Panc1 (cell line): ENCODE results near the gene SULF2. TPM values are rescaled to one million over a fixed set of nuclear protein-coding genes. Genes with fewer than 3 reads are reported as not detected.

Experiments used
- ATAC-seq: fragments of 200-7000 bp; cut with Tn5 transposase; 2 replicates; pipeline ENCODE4 v1.9.1; 2020; ENCODE audit warnings: mild to moderate bottlenecking, moderate library complexity
- BruUV-seq: library from RNA; stranded (reverse); fragments of 400-500 nt; replicated peaks from 2 replicates; lab custom pipeline; 2021; lab: Mats Ljungman, UMichigan
- CTCF ChIA-PET: fragments of 300-600 bp; sonication (Branson Sonifier 250); formaldehyde crosslinking; loops from one replicate; lab custom pipeline; 2022; ENCODE audit warnings: antibody characterized with exemption; lab: Charles Lee
- POLR2A ChIA-PET: fragments of 300-600 bp; sonication (Branson Sonifier 250); formaldehyde crosslinking; loops from one replicate; lab custom pipeline; 2022; ENCODE audit warnings: antibody characterized with exemption; lab: Charles Lee
- DNase-seq: peaks from one replicate; pipeline ENCODE4 v3.0.0-alpha.2; 2010; ENCODE audit warnings: low read depth, low spot score
- H3K27ac ChIP-seq: 2 replicates; pipeline ENCODE4 v1.5.1; 2011; ENCODE audit warnings: mild to moderate bottlenecking, low read length, inconsistent platforms
- H3K27me3 ChIP-seq: fragments of 200-500 bp; sonication (Bioruptor generic); 2 replicates; pipeline ENCODE4 v1.6.0; 2014; ENCODE audit warnings: low read length, inconsistent platforms; ENCODE audit not compliant: control insufficient read depth, insufficient read depth
- H3K36me3 ChIP-seq: fragments of 200-500 bp; sonication (Bioruptor generic); 2 replicates; pipeline ENCODE4 v1.5.1; 2014; ENCODE audit warnings: inconsistent platforms, mild to moderate bottlenecking, low read length, moderate library complexity; ENCODE audit not compliant: control insufficient read depth, insufficient read depth
- H3K4me1 ChIP-seq: 2 replicates; pipeline ENCODE4 v1.5.1; 2011; ENCODE audit warnings: inconsistent platforms, mild to moderate bottlenecking, low read length, moderate library complexity; ENCODE audit not compliant: control insufficient read depth, insufficient read depth
- H3K4me3 ChIP-seq, 2 experiments: 2 replicates each; pipeline ENCODE4 v1.5.1; 2011 to 2012; ENCODE audit warnings: low read depth in 2 of 2, low read length in 2 of 2, mild to moderate bottlenecking in 2 of 2, inconsistent platforms in 1 of 2, moderate library complexity in 1 of 2
- H3K9me3 ChIP-seq: fragments of 200-500 bp; sonication (Bioruptor generic); 2 replicates; pipeline ENCODE4 v1.5.1; 2014; ENCODE audit warnings: low read depth, mild to moderate bottlenecking, inconsistent platforms, low read length, moderate library complexity; ENCODE audit not compliant: control insufficient read depth, insufficient read depth
- POLR2AphosphoS5 ChIP-seq: IDR thresholded peaks from 2 replicates; pipeline ENCODE4 v1.6.1; 2012; ENCODE audit warnings: mild to moderate bottlenecking, low read depth, low read length, moderate library complexity
- REST ChIP-seq, 2 experiments: IDR thresholded peaks; 2 replicates each; pipeline ENCODE4 v1.6.1; 2011 to 2012; ENCODE audit warnings: low read depth in 2 of 2, control low read depth in 1 of 2, low read length in 1 of 2, mild to moderate bottlenecking in 1 of 2, moderate library complexity in 1 of 2; ENCODE audit not compliant: insufficient read depth in 1 of 2
- SIN3A ChIP-seq: IDR thresholded peaks from 2 replicates; pipeline ENCODE4 v1.6.1; 2012; ENCODE audit warnings: low read depth, mild to moderate bottlenecking, low read length, moderate library complexity, borderline replicate concordance; ENCODE audit not compliant: insufficient read depth
- TCF7L2 ChIP-seq: IDR thresholded peaks from 2 replicates; pipeline ENCODE4 v1.6.1; 2011; ENCODE audit warnings: mild to moderate bottlenecking, low read depth, low read length, inconsistent platforms
- in situ Hi-C: cut with HindIII; loops from 2 replicates; pipeline ENCODE4 v1.10.0; 2016; ENCODE audit warnings: low sequenced_read_pairs, low pct_unique_long_range_greater_than_20kb
- intact Hi-C: fragments of 100-400 bp; cut with micrococcal nuclease; formaldehyde crosslinking; loops from one replicate; pipeline ENCODE4 v1.10.0; 2022; ENCODE audit not compliant: unreplicated experiment
- total RNA-seq: library from RNA; stranded (reverse); gene quantifications from one replicate; pipeline ENCODE4 v1.2.1, GENCODE V29; 2021; ENCODE audit not compliant: unreplicated experiment
- TF ChIP-seq, protein P1 (sequence below): fragments of 450-650 bp; IDR thresholded peaks from 2 replicates; pipeline ENCODE4 v1.5.1; 2017; ENCODE audit warnings: mild to moderate bottlenecking

The SULF2 gene
- total RNA-seq, 1 experiment from 2014 or later, result 1.4 TPM

DNA sequence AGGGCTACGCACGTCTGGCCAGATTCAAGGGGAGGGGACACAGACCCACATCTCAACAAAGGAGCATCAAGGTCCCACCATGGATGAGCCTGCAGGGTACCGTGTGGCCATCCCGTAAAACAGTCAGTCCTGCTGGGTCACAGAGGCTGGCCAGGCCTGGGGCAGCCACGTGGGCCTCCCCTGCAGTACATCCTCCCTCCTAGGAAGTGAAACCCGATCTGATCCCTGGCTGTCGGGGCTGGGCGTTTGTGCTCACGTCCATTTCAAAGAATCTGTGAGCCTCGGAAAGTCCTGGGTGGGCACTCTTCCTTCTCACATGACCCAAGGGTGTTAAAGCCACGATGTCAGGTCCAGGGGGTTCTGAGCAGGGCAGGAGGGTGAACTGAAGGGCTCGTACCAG, 14.3 kb downstream of the SULF2 start:
- DNase-seq (no peak), ATAC-seq (no peak)
- intact Hi-C loops (no loop called here), in situ Hi-C loops (no loop called here)
- Histone ChIP-seq H3K4me3 (no peak overlapping the region), H3K27ac (no peak overlapping the region), H3K4me1 (no peaks in the 10 kb centered on the region), H3K36me3 (no peaks in the 10 kb centered on the region), H3K27me3 (peaks cover 3% of the 10 kb centered on the region; the same call in 1 of the 2 replicates), H3K9me3 (no peaks in the 10 kb centered on the region)
- ChIA-PET CTCF (no interaction called here), POLR2A (no interaction called here)
- BruUV-seq, result no TSS peak
- TF ChIP-seq REST (IDR thresholded peaks at IDR 0.05; ENCODE audit: insufficient read depth in 1 of 2, low read depth in 2 of 2, low read length in 1 of 2) (no peak), TCF7L2 (no peak), POLR2AphosphoS5 (no peak), SIN3A (no peak)
- TF ChIP-seq, protein P1, sequence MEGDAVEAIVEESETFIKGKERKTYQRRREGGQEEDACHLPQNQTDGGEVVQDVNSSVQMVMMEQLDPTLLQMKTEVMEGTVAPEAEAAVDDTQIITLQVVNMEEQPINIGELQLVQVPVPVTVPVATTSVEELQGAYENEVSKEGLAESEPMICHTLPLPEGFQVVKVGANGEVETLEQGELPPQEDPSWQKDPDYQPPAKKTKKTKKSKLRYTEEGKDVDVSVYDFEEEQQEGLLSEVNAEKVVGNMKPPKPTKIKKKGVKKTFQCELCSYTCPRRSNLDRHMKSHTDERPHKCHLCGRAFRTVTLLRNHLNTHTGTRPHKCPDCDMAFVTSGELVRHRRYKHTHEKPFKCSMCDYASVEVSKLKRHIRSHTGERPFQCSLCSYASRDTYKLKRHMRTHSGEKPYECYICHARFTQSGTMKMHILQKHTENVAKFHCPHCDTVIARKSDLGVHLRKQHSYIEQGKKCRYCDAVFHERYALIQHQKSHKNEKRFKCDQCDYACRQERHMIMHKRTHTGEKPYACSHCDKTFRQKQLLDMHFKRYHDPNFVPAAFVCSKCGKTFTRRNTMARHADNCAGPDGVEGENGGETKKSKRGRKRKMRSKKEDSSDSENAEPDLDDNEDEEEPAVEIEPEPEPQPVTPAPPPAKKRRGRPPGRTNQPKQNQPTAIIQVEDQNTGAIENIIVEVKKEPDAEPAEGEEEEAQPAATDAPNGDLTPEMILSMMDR, result no peak

- intact Hi-C loops (no loop called here), in situ Hi-C loops (no loop called here)
- Histone ChIP-seq H3K27me3 (peaks cover 3% of the 10 kb centered on the region; the same call in 1 of the 2 replicates), H3K4me3 (no peak overlapping the region), H3K36me3 (no peaks in the 10 kb centered on the region), H3K27ac (no peak overlapping the region), H3K9me3 (no peaks in the 10 kb centered on the region), H3K4me1 (no peaks in the 10 kb centered on the region)
- TF ChIP-seq, protein P1, result no peak
- TF ChIP-seq SIN3A (no peak), TCF7L2 (no peak), POLR2AphosphoS5 (no peak), REST (IDR thresholded peaks at IDR 0.05; ENCODE audit: insufficient read depth in 1 of 2, low read depth in 2 of 2, low read length in 1 of 2) (no peak)
- ChIA-PET CTCF (interaction anchor here (0.7 kb wide), 1 partner anchor 391 kb away, joined by 9 read pairs; no protein-coding TSS in a partner anchor), POLR2A (no interaction called here)
- BruUV-seq, result no TSS peak
- DNase-seq (no peak), ATAC-seq (no peak)
Observed at GRCh38 chr20:47768016-47768824, 17.1 kb downstream of the SULF2 start.
